Measurements from ENCODE around the gene EIPR1. TPM values are rescaled to one million over a fixed set of nuclear protein-coding genes. Genes with fewer than 3 reads are reported as not detected.

The EIPR1 gene
- polyA plus RNA-seq, 1 donor (not counting 4 experiments of a cell fraction or from before 2014, with no cell fraction given), result 44.3 TPM

DNA sequence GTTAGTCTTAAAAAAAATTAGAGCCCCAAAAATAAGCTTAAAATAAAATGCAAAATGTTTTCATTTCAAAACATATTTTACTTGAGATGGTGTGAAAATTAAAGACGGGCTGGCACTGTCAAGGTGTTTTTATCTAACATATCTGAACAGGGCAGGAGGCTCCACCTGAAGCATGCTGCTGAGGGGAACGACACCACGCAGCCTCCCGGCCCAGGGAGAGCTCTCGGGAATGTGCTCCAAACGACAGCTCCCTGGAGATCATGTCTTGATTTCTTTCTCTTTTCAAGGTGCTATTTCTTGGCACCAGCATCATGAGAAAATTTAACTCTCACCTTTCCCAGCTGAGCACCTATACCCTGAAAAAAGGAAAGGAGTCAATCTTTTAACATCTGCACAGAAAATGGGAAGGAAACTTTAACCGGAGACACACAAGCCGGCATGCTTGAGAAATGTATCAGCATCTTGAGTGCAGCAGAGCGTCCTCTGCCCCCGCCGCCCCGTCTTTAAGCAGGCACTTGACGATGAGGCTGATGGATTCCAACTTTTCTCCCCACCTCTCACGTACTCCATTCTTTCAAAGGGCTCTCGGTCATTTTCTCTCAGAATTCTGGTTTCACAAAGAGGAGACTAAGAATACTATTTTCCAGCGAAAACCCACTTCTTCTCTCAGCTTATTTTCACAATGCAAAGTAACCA lies 56.6 kb downstream of the EIPR1 start:
- H3K9me3 ChIP-seq (ENCODE audit: control insufficient read depth, low read depth, low read length), result no peaks in the 10 kb centered on the region
- no peak overlapping the region for H3K9ac ChIP-seq (ENCODE audit: control insufficient read depth, extremely low read depth, insufficient read depth, low read length)
- no peaks in the 10 kb centered on the region for H3K27me3 ChIP-seq (ENCODE audit: control insufficient read depth, extremely low read depth, insufficient read depth, low read length)
- H3K4me2 ChIP-seq (ENCODE audit: control insufficient read depth, extremely low read depth, insufficient read depth, low read depth, low read length), result no peak overlapping the region
- FAIRE-seq, result no peak
- peaks cover 14% of the 10 kb centered on the region for H3K79me2 ChIP-seq (ENCODE audit: control insufficient read depth, insufficient read depth, low read length)
- H3K4me1 ChIP-seq (ENCODE audit: control insufficient read depth, extremely low read depth, insufficient read depth, low read length), result no peaks in the 10 kb centered on the region
- dilution Hi-C loops (cut with MboI; ENCODE audit: extremely low pct_ligation_motif_present, low sequenced_read_pairs), result no loop called here
- H4K20me1 ChIP-seq (ENCODE audit: control insufficient read depth, extremely low read depth, insufficient read depth, low read length), result no peaks in the 10 kb centered on the region
- no peak overlapping the region for H2AFZ ChIP-seq (ENCODE audit: control insufficient read depth, low read length)
- TF ChIP-seq EZH2 (IDR thresholded peaks at IDR 0.05; ENCODE audit: low read length), result no peak
- TF ChIP-seq, protein P1, sequence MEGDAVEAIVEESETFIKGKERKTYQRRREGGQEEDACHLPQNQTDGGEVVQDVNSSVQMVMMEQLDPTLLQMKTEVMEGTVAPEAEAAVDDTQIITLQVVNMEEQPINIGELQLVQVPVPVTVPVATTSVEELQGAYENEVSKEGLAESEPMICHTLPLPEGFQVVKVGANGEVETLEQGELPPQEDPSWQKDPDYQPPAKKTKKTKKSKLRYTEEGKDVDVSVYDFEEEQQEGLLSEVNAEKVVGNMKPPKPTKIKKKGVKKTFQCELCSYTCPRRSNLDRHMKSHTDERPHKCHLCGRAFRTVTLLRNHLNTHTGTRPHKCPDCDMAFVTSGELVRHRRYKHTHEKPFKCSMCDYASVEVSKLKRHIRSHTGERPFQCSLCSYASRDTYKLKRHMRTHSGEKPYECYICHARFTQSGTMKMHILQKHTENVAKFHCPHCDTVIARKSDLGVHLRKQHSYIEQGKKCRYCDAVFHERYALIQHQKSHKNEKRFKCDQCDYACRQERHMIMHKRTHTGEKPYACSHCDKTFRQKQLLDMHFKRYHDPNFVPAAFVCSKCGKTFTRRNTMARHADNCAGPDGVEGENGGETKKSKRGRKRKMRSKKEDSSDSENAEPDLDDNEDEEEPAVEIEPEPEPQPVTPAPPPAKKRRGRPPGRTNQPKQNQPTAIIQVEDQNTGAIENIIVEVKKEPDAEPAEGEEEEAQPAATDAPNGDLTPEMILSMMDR (optimal IDR thresholded peaks at IDR 0.05 in 1 of 3, IDR thresholded peaks at IDR 0.05 in 1 of 3, conservative IDR thresholded peaks at IDR 0.05 in 1 of 3; ENCODE audit: extremely low read depth in 1 of 3, insufficient read depth in 2 of 3, low read length in 3 of 3), result no peak
- H3K9me1 ChIP-seq (ENCODE audit: control insufficient read depth, extremely low read depth, insufficient read depth, low read length), result no peaks in the 10 kb centered on the region
- no peak for DNase-seq (ENCODE audit: low read depth, low spot score)
- H3K27ac ChIP-seq (ENCODE audit: control insufficient read depth, insufficient read depth, low read length), result no peak overlapping the region
- no peak overlapping the region for H3K4me3 ChIP-seq (ENCODE audit: control insufficient read depth in 2 of 3, extremely low read depth in 1 of 3, insufficient read depth in 2 of 3, low read depth in 1 of 3, low read length in 3 of 3)
- peaks cover 2 to 17% of the 10 kb centered on the region in 2 experiments for H3K36me3 ChIP-seq (ENCODE audit: control insufficient read depth in 2 of 2, extremely low read depth in 1 of 2, insufficient read depth in 2 of 2, low read length in 2 of 2)

DNA sequence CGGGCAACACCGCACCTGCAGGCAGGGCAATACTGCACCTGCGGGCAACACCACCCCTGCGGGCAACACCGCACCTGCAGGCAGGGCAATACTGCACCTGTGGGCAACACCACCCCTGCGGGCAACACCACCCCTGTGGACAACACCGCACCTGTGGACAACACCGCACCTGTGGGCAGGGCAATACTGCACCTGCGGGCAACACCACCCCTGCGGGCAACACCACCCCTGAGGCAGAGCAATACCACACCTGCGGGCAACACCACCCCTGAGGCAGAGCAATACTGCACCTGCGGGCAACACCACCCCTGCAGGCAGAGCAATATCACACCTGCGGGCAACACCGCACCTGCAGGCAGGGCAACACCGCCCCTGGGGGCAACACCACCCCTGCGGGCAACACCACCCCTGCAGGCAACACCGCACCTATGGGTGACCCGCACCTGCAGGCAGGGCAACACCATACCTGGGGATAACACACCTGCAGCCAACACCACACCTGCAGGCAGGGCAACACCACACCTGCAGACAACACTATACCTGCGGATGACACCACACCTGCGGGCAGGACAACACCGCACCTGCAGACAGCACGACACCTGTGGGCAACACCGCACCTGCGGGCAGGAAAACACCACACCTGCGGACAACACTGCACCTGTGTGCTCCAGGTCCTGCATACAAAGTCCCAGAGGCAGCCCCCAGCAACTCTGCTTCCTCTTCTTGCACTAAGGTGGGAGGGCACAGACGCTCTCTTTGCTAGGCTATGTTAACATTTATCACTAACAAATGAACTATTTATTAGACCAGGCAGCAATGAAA lies 57.7 kb downstream of the EIPR1 start:
- Histone ChIP-seq H3K9me1 (ENCODE audit: control insufficient read depth, extremely low read depth, insufficient read depth, low read length) (no peaks in the 10 kb centered on the region), H4K20me1 (ENCODE audit: control insufficient read depth, extremely low read depth, insufficient read depth, low read length) (no peaks in the 10 kb centered on the region), H3K9ac (ENCODE audit: control insufficient read depth, extremely low read depth, insufficient read depth, low read length) (no peak overlapping the region), H3K79me2 (ENCODE audit: control insufficient read depth, insufficient read depth, low read length) (peaks cover 14% of the 10 kb centered on the region), H3K4me1 (ENCODE audit: control insufficient read depth, extremely low read depth, insufficient read depth, low read length) (no peaks in the 10 kb centered on the region), H2AFZ (ENCODE audit: control insufficient read depth, low read length) (no peak overlapping the region), H3K9me3 (ENCODE audit: control insufficient read depth, low read depth, low read length) (no peaks in the 10 kb centered on the region), H3K36me3 (ENCODE audit: control insufficient read depth in 2 of 2, extremely low read depth in 1 of 2, insufficient read depth in 2 of 2, low read length in 2 of 2) (peaks cover 2 to 17% of the 10 kb centered on the region in 2 experiments), H3K27ac (ENCODE audit: control insufficient read depth, insufficient read depth, low read length) (no peak overlapping the region), H3K4me3 (ENCODE audit: control insufficient read depth in 2 of 3, extremely low read depth in 1 of 3, insufficient read depth in 2 of 3, low read depth in 1 of 3, low read length in 3 of 3) (no peak overlapping the region), H3K27me3 (ENCODE audit: control insufficient read depth, extremely low read depth, insufficient read depth, low read length) (no peaks in the 10 kb centered on the region), H3K4me2 (ENCODE audit: control insufficient read depth, extremely low read depth, insufficient read depth, low read depth, low read length) (no peak overlapping the region)
- no peak for TF ChIP-seq EZH2 (IDR thresholded peaks at IDR 0.05; ENCODE audit: low read length)
- TF ChIP-seq, protein P1 (optimal IDR thresholded peaks at IDR 0.05 in 1 of 3, IDR thresholded peaks at IDR 0.05 in 1 of 3, conservative IDR thresholded peaks at IDR 0.05 in 1 of 3; ENCODE audit: extremely low read depth in 1 of 3, insufficient read depth in 2 of 3, low read length in 3 of 3), result no peak
- FAIRE-seq (no peak), DNase-seq (ENCODE audit: low read depth, low spot score) (no peak)
- dilution Hi-C loops (cut with MboI; ENCODE audit: extremely low pct_ligation_motif_present, low sequenced_read_pairs), result no loop called here
